ENCODE measurements around the gene INCENP.

The INCENP gene

GRCh38 chr11:62124186-62125113 lies 639 bp downstream of the INCENP start:
- peak; percentile 44 for DNase-seq (ENCODE audit: low spot score)

DNA sequence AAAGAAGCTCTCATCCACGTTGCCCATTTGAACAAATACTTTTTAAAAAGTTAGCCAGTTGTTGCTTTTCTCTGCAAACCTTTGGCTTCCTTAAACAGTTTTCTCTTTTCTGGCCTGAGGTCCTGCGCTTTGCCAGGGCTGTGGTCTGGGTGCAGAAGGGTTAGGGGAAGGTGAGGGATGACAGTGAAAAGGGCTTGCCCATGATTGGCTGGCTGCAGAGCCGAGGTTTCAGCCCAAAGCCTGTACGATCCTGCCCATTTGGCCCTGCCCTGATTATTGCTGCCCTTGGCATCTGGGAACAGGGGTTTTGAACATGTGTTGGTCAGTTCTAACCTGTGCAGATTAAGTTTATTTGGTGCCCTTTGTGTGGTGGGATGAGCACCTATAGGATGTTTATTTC lies 1.5 kb downstream of the INCENP start:
- DNase-seq (ENCODE audit: low spot score): no peak

DNA sequence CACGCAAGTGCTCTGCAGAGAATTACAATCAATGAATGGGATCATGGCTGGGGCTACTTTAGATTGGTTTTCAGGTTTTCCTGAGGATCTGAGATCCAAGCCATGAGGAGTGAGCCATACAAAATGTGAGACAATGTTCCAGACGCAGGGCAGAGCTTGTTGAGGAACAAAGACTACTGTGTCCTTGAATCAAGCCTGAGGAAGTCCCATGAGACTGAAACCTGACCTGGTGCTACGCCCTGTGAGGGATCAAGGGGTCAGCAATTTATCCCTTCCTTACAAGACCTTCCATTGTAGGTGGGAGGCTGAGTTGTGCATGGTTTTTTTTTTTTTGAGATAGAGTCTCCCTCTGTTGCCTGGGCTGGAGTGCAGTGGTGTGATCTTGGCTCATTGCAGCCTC lies 2.1 kb downstream of the INCENP start:
- no peak for DNase-seq (ENCODE audit: low spot score)

DNA sequence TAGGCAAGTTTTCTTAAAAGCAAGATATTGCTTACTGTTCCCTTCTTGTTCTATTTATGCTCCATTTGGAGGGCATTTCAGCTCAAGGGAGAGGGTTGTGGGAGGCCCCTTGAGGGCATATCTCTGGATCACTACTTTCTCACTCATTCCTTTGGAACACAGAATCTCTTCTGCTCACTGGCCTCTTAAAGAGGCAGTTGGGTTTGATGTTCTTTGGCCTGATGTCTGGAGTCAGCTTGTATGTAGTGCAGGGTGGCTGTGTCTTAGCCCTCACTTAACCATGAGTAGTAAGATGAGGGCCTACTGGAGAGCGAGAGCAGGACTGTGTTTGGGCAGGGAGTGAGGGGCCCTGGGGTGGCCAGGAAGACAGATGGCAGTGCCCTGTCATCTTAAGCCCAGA lies 3.6 kb downstream of the INCENP start:
- no peak for DNase-seq (ENCODE audit: low spot score)

DNA sequence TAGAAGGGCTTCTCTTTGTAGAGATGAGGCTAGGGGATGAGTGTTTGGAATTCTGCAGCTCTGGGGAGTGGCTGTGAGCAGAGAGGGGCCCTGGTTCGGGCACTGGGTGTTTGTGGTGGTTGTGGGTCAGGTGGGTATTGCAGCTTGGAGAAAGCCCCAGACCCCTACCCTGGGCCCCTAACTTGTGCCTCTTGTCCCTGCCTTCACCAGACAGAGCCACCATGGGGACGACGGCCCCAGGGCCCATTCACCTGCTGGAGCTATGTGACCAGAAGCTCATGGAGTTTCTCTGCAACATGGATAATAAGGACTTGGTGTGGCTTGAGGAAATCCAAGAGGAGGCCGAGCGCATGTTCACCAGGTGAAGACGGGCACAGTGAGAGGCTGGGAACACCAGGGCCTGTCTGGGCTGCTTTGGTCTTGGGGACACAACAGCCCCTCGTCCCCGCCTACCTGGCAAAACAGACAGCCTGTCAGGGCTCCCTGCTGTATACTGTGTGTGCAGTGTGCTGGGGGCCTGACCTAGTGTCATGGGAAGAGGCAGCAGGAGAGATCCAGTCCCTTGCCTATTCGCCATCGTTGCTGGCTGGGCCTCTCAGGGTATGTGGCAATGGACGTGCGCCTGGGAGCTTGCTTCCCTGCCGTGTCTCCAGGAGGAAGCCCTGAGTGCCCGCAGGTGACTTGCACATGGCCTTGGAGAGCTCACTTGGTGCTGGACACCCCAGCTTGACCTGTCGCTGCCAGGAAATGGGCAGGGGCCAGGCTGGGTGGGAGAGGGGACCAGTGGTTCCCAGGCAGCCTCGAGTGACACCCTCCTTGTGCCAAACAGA lies 4.3 kb downstream of the INCENP start:
- DNase-seq (ENCODE audit: low spot score): no peak

GRCh38 chr11:62128835-62129234 lies 5.0 kb downstream of the INCENP start:
- no peak for DNase-seq (ENCODE audit: low spot score)

GRCh38 chr11:62129590-62130282 lies 5.9 kb downstream of the INCENP start:
- DNase-seq (ENCODE audit: low spot score): no peak

GRCh38 chr11:62130283-62131169 lies 6.7 kb downstream of the INCENP start:
- no peak for DNase-seq (ENCODE audit: low spot score)

GRCh38 chr11:62131170-62131464 lies 7.3 kb downstream of the INCENP start:
- DNase-seq (ENCODE audit: low spot score): no peak

- DNase-seq (ENCODE audit: low spot score): peak; percentile 11
These were observed 8.4 kb downstream of the INCENP start for GRCh38 chr11:62132191-62132590.

- no peak for DNase-seq (ENCODE audit: low spot score)
These were observed 9.0 kb downstream of the INCENP start for GRCh38 chr11:62132689-62133293.

DNA sequence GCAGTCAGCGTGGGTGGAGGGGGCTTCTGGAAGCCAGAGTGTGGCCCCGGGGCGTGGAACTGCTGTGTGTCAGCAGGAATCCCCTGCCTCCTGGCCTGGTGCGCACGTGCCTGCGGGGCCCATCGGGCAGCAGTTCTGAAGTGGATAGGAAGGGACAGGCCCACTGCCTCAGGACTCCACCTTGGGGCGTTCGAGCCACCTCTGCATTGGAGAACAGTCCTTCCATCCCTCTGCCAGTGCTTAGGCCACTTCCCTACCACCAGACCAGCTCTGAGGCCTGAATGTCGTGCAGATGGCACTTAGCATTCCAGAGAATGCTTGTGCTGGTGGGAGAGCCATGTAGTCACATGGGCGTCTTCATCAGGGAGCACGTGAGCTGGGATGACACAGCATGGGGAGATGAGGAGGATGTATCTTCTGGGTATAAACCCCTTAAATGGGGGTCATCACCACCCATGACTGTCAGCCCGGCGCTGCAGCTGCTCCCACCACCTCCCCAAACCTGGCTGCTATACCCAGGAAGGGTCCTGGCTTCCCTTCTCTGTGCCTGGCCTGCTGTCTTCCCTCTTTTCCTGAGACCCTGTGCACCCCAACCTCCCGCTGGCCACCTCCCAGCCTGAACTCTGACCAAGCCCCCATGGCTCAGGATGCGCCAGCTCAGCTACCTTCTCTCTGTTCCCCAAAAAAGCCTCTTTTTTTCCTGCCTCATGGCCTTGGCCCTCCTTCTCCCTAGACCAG lies 9.7 kb downstream of the INCENP start:
- DNase-seq (ENCODE audit: low spot score): no peak

DNA sequence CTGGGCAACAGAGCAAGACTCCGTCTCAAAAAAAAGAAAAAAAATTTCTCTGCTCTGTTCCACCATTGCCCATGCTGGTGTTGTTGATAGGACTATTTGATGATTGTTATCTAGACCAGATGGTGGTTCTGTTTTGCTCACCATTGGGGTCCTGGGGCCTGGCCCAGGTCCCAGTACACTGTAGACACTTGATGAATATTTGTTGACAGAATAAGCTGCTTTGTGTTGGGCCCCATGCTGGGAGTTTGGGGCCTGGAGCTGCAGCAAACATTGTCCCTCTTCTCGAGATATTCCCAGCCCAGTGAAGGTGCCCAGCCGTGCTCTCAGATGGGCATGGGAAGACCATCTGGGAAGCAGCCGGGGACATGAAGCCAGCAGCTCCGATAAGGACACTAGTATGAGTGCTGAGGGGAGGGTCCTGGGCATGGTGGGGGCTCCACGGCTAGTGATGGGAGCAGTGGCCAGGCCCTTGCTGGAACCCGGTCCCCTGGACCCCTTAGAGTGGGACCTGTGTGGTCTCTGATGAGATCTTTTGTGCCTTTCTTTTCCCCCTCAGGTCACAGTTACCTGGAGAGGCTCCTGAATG lies 13.6 kb downstream of the INCENP start:
- DNase-seq (ENCODE audit: low spot score): no peak

DNA sequence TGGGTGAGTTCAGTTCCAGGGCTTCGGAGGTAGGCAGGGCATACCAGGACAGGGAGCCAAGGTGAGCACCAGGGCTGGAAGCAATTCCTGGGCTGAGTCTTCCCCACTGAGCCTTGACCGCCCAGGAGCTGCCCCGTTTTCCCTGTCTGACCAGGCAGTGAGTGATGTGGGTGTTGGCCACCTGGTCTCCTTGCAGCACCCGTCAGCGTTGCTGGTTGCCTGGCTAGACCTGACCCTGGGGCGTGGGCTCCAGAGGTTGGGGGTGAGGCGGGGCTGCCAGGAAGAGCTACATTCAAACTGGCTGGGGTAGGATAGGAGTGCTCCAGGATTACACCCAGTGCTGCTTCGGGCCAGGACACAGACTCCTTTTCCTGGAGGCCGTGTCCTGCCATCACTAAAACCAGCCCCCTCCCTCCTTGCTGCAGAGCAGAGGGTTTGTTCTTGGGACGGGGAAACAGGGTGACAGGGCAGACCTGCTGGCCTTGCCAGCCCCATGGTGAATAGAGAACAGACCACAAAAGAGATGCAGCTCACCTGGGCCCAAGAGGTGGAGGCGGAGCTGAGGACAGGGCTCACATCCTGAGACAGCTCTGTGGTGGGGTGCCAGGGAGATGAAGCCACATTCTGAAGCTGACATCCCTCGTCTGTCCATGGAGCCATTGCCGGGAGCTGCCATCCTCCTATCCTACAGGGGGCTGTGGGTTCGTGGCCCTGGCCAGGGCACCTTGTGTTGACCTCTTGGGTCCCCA lies 14.2 kb downstream of the INCENP start:
- no peak for DNase-seq (ENCODE audit: low spot score)

DNA sequence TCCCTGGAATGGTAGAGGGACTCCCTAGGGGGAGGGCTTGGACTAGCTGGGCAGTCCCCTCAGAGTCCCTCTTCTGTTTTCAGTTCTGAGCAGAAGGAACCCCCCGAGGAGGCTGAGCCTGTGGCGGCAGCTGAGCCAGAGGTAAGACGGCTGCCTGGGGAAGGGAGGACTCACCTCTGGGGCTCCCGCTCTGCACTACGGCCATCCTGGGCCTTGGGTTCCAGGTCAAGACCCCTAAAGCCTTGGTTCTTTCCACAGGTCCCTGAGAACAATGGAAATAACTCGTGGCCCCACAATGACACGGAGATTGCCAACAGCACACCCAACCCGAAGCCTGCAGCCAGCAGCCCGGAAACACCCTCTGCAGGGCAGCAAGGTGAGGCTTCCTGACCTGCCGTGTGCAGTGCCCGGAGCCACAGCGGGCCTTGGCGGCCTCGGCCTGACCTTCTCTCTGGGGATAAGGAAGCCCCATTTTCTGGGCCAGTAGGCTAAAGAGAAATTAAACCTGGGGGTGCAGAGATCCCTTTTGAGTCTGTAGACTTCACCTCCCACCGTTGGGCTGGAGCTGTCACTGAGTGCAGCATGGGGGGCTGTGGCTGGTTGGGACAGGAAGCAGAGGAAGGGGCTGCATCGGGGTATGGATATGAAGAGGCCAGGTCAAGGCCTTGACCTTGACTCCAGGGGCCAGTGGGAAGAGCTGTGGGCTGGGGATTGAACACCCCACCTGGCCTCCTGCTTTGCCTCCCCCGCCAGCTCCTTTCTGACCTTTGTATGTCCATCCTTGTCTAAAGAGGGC lies 15.0 kb downstream of the INCENP start:
- DNase-seq (ENCODE audit: low spot score): no peak

GRCh38 chr11:62139526-62140303 lies 15.9 kb downstream of the INCENP start:
- peak; percentile 28 for DNase-seq (ENCODE audit: low spot score)

DNA sequence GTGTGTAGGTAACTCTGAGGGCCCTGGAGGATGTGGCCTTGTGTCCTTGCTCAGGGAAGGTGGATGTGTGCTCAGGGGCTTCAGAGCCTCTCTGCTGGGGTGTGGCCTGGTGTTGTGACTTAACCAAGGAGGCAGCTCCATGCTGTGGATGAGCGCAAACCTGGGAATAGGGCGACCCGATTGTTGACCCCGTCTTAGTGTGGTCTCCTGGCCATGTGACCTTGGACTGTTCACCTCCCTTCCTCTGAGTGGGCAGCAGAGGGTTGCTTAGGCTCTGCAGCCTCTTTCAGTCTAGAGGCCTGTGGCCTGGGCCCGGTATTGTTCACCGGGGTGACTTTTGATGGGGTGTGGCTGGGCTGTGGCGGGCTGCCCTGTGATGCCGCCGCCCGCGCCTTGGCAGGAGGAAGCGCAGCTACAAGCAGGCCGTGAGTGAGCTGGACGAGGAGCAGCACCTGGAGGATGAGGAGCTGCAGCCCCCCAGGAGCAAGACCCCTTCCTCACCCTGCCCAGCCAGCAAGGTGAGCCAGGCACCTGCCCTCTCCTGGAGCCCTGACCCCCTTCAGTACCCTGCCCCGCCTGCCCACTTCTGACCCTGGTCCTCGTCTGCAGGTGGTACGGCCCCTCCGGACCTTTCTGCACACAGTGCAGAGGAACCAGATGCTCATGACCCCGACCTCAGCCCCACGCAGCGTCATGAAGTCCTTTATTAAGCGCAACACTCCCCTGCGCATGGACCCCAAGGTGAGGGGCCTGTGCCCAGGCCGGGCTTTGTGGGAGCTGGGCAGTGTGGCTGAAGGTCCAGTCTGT lies 16.7 kb downstream of the INCENP start:
- no peak for DNase-seq (ENCODE audit: low spot score)
